ENCODE data around the gene POLD2.

GRCh38 chr7:44066494-44067063 is 56.8 kb downstream of the POLD2 start:
- TF ChIP-seq SMAD3 (CRISPR knock-in tag; IDR thresholded peaks at IDR 0.05; ENCODE audit: borderline replicate concordance) (no peak), USF2 (CRISPR knock-in tag; IDR thresholded peaks at IDR 0.05) (no peak), CTCF (IDR thresholded peaks at IDR 0.05) (no peak), AFF4 (CRISPR knock-in tag; IDR thresholded peaks at IDR 0.05; ENCODE audit: borderline replicate concordance) (no peak), SOX15 (CRISPR knock-in tag; IDR thresholded peaks at IDR 0.05) (no peak), IRF1 (CRISPR knock-in tag; IDR thresholded peaks at IDR 0.05) (no peak), NR3C1 (CRISPR knock-in tag; conservative IDR thresholded peaks at IDR 0.05; ENCODE audit: low read depth) (no peak), USF1 (CRISPR knock-in tag; IDR thresholded peaks at IDR 0.05) (no peak), CREB1 (CRISPR knock-in tag; IDR thresholded peaks at IDR 0.05) (no peak), ZSCAN18 (CRISPR knock-in tag; IDR thresholded peaks at IDR 0.05) (no peak), IRF2 (CRISPR knock-in tag; IDR thresholded peaks at IDR 0.05; ENCODE audit: borderline replicate concordance, low read depth) (no peak), ZNF425 (CRISPR knock-in tag; conservative IDR thresholded peaks at IDR 0.05) (no peak), NR2C2 (CRISPR knock-in tag; IDR thresholded peaks at IDR 0.05) (no peak), MXD4 (CRISPR knock-in tag; IDR thresholded peaks at IDR 0.05; ENCODE audit: borderline replicate concordance) (no peak)

Data from WTC11 (cell line).